GM21360 (cell line): ENCODE measurements around the gene EPHB2.

ENCODE experiments used
- ATAC-seq: cut with Tn5 transposase; IDR thresholded peaks from one replicate; pipeline ENCODE4 v1.9.1; 2021; ENCODE audit warnings: mild to moderate bottlenecking, moderate library complexity; ENCODE audit not compliant: unreplicated experiment

Gene EPHB2

GRCh38 chr1:22815421-22816066 lies 104.9 kb downstream of the EPHB2 start:
- ATAC-seq = no peak

- no peak for ATAC-seq
Measured at GRCh38 chr1:22816067-22816775, 105.6 kb downstream of the EPHB2 start.

DNA sequence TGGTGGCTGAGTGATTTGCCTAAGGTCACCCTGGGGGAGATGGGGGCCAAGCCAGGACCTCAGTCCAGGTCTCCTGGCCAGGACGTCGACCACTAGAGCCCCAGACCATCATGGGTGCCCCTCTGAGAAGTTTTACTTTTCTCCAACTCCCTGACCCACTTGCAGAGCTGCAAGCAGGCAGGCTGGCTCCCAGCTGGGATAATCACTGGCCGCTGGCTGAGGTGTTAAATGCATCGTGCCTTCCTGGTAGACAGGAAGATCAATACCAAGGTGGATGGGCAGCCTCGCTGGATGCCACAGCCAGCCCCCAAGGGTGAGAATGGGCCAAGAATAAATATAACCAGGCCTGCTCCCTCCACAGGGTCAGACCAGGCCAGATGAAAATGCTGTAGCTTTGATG lies 106.2 kb downstream of the EPHB2 start:
- ATAC-seq = no peak

DNA sequence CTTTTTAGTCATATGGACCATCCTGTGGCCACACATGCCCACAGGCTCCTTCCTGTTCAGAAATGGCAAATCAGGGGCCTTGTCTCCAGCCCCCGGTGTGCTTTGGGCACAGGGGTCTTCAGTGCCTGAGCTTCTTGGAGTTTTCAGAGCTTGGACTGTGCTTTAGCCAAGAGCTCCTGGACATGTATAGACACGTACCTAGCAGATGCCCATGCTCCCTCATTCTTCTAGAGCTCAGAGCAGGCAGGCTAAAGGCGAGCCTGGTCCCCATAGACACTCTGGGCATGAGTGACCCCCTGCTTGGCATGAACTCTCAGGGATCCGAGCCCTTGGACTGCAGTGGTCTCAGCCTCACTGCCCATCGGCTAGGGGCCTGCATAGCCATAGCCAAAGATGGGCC lies 106.8 kb downstream of the EPHB2 start:
- no peak for ATAC-seq

DNA sequence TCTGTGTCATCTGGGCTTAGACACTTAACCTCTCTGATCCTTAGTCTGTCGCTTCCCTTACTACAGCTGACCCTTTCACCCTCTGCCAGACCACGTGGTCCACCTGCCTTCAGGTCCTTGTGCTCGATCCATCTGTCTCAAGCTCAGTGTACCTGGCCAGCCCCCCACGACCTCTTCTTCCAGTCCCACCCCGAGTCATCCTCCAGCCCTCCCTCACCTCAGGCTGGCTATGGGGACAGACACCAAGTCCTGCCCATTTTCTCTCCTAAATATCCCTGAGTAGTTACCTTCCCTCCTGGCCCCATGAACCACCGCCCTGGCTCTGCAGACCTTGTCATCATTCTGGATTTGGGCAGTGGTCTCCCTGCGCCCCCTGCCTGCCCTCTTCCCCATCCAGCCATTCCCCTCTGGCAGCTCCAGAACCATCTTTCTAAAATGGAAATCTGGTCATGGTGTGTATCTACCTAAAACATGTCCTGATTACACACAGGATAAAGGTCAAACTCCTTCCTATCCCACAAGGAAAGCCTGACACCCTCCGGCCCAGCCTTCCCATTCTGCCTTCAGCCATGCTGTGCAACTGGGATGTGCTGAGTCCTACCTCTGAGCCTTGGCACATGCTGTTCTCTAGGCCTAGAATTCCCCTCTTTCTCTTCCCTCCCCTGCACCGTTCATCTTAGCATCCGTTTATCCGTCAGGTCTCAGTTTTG lies 107.6 kb downstream of the EPHB2 start:
- no peak for ATAC-seq

DNA sequence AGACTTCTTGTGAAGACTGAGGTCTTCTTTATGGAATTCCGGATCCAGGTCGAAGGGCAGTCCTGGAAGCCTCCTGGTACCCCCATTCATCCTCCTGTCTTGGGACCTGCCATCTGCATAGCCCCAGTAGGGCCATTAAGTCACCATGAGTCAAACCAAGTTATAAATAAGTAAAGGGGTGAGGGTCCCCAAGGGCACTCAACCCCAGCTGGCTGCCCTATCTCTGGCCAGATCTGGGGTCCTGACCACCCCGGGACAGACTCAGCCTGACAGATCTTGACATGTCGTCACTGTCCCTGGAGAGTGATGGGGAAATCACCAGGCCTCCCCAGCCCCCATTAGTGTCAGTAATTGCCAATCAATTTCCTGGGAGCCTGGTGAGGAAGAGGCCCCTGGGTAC lies 108.7 kb downstream of the EPHB2 start:
- no peak for ATAC-seq

GRCh38 chr1:22821027-22821426 lies 110.4 kb downstream of the EPHB2 start:
- ATAC-seq = no peak

GRCh38 chr1:22822371-22822770 lies 111.7 kb downstream of the EPHB2 start:
- ATAC-seq = no peak

DNA sequence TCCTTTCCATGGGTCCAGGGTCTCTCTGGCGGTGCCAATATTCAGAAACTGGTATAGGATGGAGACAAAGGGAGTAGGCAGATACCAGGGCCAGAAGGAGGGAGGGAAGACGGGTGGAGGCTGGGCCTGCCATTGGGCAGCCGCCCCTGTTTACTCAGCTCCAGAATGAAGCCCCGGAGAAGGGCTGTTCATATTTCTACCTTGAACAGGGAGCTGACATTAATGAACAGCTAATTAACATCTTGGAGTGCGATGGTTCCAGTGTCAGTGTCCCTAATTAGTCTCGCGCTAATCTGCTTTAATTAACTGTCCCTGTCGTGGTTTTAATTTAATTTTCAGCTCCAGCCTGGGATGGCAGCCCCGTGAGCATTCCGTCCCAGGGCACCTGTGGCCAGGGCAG lies 113.8 kb downstream of the EPHB2 start:
- no peak for ATAC-seq

GRCh38 chr1:22824975-22825374 lies 114.3 kb downstream of the EPHB2 start:
- ATAC-seq = no peak

DNA sequence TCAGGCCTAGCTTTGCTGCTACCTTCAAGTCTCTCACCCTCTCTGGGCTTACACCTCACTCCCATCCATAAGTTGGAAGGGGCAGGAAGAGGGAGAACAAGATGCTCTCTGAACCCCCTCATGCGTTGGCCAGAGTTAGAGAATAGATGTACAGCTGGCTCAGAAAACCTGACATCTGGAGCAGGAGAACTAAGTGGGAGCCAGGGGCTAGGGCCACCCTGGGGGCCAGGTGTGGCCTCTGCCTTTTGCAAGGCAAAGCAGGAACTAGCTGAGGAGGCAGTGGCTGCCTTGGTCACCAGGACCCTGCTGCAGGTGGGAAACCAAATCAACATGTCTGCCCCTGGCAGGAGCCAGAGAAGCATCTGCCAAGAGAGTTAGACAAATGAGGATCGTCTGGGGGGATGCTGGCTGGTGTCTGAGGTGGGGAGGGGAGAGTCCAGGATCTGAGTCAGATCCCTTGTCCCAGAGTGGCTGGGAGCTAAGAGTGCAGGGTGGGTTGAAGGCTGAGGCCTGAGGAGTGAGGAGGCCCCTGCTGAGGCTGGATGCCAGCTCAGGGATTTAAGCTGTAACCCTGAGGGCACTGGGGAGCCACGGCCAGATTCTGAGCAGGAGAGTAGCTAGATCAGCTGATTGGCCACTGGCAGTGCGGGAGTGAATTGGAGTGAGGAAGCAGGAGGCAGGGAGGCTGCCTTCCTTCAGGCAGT lies 115.0 kb downstream of the EPHB2 start:
- ATAC-seq = no peak

GRCh38 chr1:22826604-22827580 lies 116.3 kb downstream of the EPHB2 start:
- no peak for ATAC-seq

DNA sequence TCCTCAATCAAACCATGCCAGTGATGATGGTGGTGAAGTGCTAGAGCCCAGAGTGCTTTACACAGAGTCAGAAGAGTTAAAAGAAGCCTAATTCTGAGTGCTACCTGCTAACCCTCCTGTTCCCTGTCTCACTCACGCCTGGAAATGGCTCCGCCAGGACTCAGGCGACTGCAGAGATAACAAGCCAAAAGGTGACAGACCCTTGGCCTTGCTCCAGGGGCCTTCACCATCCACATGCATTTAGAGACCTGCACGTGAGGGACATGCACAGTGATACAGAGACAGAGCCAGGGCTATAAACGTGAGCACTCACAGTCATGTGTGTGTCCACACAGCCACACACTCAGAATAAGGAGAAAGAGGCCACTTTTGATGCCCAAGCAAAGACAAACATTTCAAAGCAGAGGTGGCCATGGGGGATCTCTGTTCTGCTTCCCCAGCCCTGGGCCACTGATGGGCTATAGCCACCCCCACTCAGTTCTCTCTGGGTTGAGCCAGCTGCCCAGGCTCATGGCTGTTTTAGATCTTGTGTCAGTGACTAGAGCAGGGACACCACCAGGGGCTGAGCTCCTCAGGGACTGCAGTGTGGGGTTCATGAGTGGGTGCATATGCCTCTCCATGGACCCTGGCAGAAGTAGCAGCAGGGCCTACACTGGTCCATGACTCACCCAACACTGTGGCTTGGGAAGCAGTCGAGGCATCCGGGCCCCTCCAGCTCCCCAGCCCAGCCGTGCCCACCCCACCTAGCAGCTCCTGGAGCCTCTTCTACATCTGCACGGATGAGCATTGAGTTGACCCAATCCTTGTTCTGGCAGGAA lies 117.2 kb downstream of the EPHB2 start:
- ATAC-seq = no peak

- no peak for ATAC-seq
Measured at GRCh38 chr1:22828484-22829308, 118.1 kb downstream of the EPHB2 start.

- ATAC-seq = no peak
Measured at GRCh38 chr1:22829309-22829989, 118.8 kb downstream of the EPHB2 start.

GRCh38 chr1:22830041-22830566 lies 119.5 kb downstream of the EPHB2 start:
- no peak for ATAC-seq

GRCh38 chr1:22830757-22831340 lies 120.2 kb downstream of the EPHB2 start:
- no peak for ATAC-seq
